Muscle of back (tissue), 13 donors: ENCODE results near the gene LRRC10B. TPM values are rescaled to one million over a fixed set of nuclear protein-coding genes. Genes with fewer than 3 reads are reported as not detected.
A peak's percentile ranks its signal among the peaks of the same experiment; 100 is the strongest.
"Not testable (repeated sequence)": the region's sequence is repeated elsewhere in the genome, so short reads cannot be mapped to it uniquely, and the experiment has no call there.

Experiments used
- DNase-seq, 3 donors: peaks; one replicate each; pipeline versions ENCODE4 v3.0.0 to v3.0.0-alpha.2; 2013
- long read RNA-seq, 9 donors: transcript quantifications; one replicate each; lab custom pipeline, GENCODE V29; 2026
- polyA plus RNA-seq, 10 donors: library from polyadenylated mRNA; unstranded; fragments of 120-200 nt; gene quantifications; one replicate each; pipeline ENCODE4 v1.2.1, GENCODE V29; 2013; ENCODE audit not compliant: insufficient read length in 10 of 10

LRRC10B gene
- under 1 TPM in 9 of 10 donors, not detected in 1; 0.09 to 0.23 (median 0.12) TPM for polyA plus RNA-seq
- long read RNA-seq, donor 1: 0 reads
- long read RNA-seq, donor 2: 0 reads
- long read RNA-seq, donor 3: 0 reads
- long read RNA-seq, donor 4: 0 reads
- long read RNA-seq, donor 5: 0 reads
- long read RNA-seq, donor 6: 0 reads
- long read RNA-seq, donor 7: 0 reads
- long read RNA-seq, donor 8, partial matches to known transcripts: 0 of 1 reads
- long read RNA-seq, donor 8, other reads (novel, unspliced or antisense): 0 of 1 reads
- long read RNA-seq, donor 9: 0 reads

GRCh38 chr11:61507962-61508861 lies at the start of gene LRRC10B:
Gene LRRC10B, plus strand, starts transcription at chr11:61508749. Its CDS starts 250 bp downstream, at chr11:61508999.
- peak in 1 of 3 donors; percentile 39 for DNase-seq

DNA sequence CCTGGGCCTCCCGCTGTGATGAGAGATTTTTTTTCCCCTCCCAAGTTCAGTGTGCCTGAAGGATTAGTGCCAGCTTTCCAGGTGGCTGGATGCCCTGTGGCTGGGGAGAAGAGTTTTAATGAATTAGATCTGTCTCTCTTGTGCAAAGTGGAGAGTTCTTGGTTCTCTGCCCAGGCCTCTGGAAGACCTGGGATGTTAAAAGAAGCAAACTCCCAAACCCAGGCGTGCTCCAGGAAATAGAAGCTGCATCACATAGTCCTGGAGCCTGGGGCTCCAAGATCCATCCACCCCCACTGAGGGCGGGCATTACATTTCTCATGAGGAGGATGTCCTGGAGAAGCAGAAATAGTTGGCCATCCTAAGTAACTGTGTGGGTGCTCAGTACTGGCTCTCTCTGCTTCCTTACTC lies 48.1 kb upstream of the LRRC10B start:
- peak in 2 of 3 donors; percentile 73 to 82 for DNase-seq

GRCh38 chr11:61460986-61461385 lies 47.6 kb upstream of the LRRC10B start:
- DNase-seq: no peak

DNA sequence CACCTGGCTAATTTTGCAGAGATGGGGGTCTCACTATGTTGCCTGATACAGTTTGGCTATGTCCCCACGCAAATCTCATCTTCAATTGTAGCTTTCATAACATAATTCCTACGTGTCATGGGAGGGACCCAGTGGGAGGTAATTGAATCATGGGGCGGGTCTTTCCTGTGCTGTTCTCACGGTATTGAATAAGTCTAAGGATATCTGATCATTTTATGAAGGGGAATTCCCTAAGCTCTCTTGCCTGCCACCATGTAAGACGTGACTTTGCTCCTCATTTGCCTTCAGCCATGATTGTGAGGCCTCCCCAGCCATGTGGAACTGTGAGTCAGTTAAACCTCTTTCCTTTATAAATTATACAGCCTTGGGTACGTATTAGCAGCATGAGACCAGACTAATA lies 40.9 kb upstream of the LRRC10B start:
- DNase-seq: not testable (repeated sequence)

DNA sequence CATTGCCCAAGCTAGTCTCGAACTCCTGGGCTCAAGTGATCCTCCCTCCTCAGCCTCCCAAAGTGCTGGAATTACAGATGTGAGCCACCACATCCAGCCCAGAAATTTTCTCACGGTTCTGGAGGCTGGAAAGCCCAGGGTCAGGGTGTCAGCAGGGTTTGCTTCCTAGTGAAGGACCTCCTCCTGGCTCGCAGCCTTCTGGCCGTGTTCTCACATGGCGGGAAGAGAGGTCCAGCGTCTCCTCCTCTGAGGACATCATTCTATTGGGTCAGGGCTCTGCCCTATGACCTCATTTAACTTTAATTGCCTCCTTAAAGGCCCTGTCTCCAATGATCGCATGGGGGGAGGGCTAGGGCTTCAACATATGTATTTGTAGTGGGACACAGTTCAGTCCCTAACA lies 40.5 kb upstream of the LRRC10B start:
- DNase-seq: no peak

DNA sequence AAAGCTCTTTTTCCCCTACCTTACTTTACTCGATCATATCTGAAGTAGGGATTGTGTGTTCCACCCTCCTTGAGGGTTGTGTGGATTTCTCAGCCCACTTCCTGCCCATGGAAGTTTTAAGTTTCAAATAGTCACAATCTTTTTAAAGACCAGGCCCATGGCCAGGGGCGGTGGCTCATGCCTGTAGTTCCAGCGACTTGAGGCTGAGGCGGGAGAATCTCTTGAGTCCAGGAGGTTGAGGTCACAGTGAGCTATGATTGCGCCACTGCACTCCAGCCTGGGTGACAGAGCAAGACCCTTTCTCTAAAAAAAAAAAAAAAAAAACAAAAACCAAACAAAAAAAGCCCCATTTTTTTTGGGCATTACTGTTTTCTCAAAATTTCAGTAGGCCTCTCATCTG lies 36.3 kb upstream of the LRRC10B start:
- peak in 2 of 3 donors; percentile 52 to 67 for DNase-seq

GRCh38 chr11:61472868-61473267 lies 35.7 kb upstream of the LRRC10B start:
- peak in 2 of 3 donors; percentile 78 to 82 for DNase-seq

DNA sequence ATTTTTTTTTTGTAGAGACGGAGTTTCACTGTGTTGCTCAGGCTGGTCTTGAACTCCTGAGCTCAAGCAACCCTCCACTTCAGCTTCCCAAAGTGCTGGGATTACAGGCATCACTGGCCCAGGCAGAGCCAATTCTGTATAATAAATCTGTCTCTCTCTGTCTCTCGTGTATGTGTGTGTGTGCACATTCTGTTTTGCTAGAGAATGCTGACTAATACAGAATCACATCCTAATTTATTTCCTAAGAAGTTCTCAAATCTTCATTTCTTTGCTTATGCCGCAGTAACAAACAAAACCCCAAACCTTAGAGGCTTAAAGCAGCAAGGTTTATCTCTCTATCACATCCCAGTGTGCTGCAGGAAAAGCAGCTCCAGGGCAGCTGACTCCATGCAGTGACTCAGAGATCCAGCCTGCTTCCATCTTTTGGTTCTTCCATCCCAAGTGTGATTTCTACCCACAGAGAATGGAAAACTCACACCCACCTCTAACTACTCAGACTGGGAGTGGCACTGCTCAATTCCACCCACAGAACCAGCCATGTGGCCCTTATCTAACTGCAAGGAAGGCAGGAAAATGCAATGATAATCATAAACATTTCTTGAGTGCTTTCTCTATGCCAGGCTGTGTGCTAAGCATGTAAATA lies 35.1 kb upstream of the LRRC10B start:
- no peak for DNase-seq

DNA sequence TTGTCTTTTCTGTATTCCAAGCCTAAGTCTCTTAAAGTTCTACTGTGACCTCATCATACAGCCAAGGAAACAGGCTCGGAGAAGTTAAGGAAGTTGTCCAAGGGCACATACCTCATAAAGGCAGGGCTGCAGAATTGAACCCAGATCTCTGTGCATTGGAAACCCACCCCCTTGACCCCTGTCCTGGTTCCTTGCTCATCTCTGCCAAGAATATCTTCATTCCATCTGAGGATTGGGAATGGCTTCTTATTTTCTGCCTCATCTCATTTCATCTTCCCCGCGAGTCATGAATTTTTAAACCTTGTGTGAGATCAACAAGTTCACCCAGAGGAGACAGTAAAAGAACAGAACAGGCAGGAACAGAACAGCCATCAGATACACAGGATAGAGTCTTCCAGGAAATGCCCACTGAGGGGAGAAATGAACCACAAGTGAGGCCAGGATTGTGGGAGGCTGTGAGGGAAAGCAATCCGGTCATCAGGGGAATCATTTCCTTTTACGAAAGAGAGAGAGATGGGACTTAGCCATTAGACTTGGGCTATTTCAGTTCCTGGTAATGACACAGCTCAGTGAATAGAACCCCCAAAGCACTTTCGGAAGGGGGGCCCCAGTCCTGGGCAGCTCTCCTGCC lies 34.4 kb upstream of the LRRC10B start:
- peak in 1 of 3 donors; percentile 48 for DNase-seq

DNA sequence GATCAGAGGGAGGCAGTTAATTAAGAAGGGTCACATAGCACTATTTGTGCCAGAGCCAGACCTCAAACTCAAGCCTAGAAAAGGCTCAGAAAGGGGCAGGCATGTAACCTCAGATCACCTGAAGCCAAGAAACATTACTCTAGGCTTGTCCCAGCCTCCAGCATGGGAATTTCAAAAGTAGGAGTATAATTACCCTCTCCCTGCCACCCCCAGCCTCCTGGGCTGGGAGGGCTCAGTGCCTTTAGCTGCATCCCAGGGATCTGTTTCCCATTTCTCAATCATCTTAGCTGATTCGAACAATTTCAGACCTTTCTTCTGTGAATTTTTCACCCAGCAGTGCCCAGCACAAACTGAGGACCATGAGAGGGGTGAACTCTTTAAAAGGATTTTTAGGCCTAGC lies 33.1 kb upstream of the LRRC10B start:
- DNase-seq: no peak

DNA sequence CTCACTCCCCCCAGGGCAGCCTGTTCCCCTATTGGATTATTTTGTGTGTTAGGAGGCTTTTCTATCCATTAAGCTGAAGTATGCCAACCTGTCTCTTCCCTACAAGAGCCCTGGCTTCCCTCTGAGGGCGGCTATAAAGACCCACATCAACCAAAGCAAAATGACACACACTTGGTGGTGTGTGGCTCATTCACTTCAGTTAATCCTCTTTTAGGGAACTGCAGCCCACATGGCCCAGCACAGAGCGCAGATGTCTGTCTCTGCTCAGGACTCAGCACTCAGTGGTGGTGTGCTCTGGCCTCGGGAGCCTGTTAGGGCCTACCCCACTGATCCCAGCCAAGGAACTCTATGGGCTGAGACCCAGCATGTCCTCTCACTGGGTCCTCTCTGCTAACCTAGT lies 32.2 kb upstream of the LRRC10B start:
- no peak for DNase-seq

- DNase-seq: no peak
Observed at GRCh38 chr11:61477126-61477525, 31.4 kb upstream of the LRRC10B start.

- peak in 2 of 3 donors; percentile 47 to 66 for DNase-seq
Observed at GRCh38 chr11:61477727-61478148, 30.8 kb upstream of the LRRC10B start.

GRCh38 chr11:61479360-61480058 lies 29.0 kb upstream of the LRRC10B start:
- DNase-seq: not testable (repeated sequence)

GRCh38 chr11:61480261-61480993 lies 28.1 kb upstream of the LRRC10B start:
- DNase-seq: no peak

DNA sequence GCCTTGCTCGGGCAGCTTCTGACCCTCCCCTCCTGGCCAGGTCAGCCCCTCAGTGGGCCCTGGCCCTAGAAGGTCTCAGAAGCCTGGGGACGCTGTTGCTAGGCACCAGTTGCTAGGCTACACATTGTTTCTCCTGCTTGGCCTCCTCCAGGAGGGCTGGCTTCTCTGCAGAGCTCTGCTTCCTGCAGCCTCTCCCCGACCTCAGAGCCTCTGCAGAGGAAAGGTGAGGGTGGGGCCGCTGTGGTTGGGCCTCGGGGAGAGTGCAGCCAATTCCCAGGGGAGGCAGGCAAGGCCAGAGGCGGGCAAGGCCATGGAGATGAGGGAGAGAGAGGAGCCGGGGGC lies 27.6 kb upstream of the LRRC10B start:
- DNase-seq: peak in 2 of 3 donors; percentile 61 to 82

DNA sequence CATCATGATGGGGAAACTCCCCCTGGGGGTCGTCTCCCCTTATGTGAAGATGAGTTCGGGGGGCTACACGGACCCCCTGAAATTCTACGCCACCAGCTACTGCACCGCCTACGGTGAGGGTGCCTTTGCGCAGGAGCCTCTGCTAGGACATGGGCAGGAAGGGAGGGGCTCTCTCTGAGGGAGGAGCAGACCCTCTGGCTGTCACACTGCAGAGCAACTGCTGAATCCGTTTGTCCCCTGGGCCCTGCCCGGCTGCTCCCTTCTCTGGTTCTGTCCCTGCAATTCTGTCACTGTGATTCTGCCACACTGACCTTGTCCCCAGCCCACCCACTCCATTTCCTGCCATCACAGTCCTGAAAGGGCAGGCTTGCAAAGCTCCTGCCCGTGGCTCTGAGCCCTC lies 26.7 kb upstream of the LRRC10B start:
- no peak for DNase-seq

DNA sequence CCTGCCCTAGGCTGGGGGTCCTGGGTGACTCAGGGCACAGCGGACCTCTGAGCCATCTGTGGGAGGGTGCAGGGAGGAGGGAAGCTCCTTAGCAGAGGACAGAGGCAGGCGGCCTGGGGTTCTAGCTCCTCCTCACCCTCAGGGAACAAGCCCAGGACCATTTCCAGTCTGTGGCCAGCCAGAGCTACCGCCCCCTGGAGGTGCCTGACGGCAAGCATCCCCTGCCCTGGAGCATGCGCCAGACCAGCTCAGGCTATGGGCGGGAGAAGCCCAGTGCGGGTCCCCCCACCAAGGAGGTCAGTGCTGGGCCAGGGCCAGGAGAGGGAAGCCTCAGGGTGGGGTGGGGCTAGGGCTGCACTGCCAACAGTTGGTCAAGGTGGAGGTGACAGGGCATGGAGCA lies 26.0 kb upstream of the LRRC10B start:
- no peak for DNase-seq

DNA sequence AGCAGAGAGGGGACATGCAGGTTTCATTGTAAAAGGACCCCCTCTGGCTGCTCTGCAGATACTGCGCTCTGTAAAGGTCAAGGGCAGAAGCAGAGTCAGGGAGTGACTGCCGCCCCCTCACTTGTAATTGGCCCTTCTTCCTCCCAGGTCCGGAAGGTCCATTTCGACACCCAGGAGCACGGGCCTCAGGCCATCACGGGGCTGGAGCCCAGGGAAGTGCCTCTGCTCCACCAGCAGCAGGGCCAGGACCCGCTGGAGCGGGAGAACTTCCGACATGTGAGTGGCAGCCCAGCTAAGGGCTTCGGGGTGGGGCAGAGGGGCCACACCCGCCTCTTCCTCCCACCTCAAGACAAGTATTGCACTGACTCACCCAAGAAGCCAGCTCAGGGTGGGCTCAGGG lies 24.0 kb upstream of the LRRC10B start:
- no peak for DNase-seq

DNA sequence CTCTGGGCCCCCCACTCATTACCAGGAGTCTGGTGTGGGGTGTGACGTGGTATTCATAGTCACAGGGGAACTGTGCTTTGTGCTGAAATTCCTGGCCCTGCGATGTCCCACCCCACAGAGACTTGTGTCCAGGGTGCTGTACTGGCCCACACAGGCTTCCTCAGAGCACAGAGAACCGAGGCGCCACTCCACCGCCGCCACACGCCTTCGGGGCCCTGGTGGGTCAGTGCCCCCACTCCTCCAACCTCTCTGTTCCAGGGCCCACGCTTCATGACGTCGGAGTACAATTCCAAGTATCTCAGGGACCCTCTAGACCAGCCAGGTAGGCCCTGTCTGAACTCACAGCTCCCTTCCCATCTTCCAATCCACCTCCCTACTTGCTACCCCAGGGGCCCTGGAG lies 23.5 kb upstream of the LRRC10B start:
- no peak for DNase-seq
